ENCODE results near the gene CLIP3.
"Not testable (repeated sequence)": the region's sequence is repeated elsewhere in the genome, so short reads cannot be mapped to it uniquely, and the experiment has no call there.

CLIP3 gene, protein sequence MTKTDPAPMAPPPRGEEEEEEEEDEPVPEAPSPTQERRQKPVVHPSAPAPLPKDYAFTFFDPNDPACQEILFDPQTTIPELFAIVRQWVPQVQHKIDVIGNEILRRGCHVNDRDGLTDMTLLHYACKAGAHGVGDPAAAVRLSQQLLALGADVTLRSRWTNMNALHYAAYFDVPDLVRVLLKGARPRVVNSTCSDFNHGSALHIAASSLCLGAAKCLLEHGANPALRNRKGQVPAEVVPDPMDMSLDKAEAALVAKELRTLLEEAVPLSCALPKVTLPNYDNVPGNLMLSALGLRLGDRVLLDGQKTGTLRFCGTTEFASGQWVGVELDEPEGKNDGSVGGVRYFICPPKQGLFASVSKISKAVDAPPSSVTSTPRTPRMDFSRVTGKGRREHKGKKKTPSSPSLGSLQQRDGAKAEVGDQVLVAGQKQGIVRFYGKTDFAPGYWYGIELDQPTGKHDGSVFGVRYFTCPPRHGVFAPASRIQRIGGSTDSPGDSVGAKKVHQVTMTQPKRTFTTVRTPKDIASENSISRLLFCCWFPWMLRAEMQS

DNA sequence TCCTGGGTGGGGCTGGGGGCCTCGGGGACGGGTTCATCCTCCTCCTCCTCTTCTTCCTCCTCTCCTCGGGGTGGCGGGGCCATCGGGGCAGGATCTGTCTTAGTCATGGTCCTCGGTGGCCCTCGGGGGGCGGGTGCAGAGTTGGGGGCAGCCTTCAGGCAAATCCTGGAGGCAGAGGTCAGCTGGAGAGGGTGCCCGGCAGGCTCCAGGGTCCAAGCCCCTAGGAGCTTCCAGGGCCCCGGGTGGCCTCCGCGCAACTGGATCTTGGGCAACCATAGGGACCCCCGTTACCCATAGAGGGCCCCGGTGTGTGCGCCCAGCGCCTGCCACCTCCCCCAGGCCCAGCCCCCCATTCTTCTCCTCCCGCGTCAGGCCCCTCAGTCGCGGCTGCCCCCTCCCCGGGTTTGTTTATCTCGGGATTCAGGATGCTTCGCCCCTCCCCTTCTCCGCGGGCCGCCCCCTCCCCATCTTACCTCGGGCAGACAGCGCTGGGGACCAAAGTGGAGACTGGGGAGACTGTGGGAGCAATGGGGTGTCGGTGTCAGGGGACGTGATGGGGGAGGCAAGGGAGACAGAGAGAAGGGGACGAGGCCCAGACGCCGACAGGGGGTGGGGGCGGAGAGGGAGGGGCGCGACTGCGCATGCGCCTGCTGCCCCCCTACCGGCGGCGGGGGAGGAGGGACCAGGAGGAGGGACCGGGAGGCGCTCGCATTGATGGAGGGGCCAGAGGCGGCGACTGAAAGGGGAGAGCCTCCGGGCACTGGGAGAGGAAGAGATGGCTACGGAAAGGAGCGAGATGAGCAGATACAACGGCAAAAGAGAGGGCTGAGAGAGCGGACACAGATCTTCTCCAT lies at the start of gene CLIP3:
Gene CLIP3 (minus strand): TSS at position 623 of the 854 bp plus-strand sequence. CDS start 516 bp downstream, at position 107.
- no peak for DNase-seq

DNA sequence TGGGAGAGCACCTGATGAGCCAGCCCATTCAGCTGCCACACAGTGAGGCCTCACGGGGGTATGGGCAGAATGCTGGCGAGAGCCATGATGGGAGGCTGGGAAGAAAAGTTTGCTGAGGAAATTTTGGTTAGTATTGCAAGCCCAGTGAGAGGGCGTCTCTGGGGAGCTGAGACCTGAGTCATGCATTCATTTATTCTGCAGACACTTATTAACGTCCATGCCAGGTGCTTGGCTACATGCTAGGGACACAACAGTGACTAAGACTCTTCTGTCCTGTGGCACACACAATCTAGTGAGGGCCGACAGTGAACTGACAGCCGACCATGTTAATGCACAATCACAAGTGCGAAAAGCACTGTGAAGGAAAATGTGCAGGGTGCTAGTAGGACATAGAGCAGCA lies 49.2 kb upstream of the CLIP3 start:
- DNase-seq = no peak

DNA sequence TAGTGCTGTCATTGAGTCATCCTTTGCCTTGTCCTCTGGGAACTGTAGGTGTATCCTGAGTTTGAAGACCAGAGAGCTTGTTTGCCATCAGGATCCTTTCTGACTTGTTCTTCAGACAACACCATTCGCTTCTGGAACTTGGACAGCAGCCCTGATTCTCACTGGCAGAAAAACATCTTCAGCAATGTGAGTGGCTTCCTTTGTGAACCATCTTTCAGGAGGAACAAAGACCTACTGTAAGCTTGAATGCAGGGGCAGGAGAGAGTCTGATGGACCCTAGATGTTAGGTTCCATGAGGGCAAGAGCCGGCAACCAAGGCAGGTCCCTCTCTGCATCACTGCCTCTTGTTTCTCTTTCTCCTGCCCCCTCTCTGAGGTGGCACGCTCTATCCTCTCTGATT lies 48.7 kb upstream of the CLIP3 start:
- no peak for DNase-seq

DNA sequence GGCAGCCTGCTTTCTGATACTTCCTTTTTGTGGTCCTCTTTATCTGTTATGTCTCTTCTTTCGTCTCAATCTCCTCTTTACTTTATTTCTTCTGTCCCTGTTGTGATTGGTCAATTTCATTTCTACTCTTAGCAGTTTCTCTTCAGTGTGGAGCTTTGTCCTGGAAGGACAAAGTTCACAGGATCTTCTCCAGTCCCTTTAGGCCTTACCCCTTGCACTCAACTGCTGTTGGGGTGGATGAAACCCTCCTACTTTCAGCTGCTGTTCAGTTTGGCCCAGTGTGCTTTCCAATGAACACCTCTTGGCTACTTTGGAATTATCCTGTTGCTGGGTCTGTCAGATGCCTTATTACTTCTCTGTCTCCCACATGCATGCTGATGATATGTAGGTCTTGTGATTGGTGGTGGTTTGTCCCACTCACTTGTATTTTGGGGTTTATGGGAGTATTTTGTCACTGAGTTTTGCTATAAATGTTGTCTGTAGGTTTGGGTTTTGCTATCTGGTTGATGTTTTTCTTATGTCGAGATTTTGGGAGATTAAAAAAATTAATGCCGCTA lies 46.8 kb upstream of the CLIP3 start:
- DNase-seq = no peak

DNA sequence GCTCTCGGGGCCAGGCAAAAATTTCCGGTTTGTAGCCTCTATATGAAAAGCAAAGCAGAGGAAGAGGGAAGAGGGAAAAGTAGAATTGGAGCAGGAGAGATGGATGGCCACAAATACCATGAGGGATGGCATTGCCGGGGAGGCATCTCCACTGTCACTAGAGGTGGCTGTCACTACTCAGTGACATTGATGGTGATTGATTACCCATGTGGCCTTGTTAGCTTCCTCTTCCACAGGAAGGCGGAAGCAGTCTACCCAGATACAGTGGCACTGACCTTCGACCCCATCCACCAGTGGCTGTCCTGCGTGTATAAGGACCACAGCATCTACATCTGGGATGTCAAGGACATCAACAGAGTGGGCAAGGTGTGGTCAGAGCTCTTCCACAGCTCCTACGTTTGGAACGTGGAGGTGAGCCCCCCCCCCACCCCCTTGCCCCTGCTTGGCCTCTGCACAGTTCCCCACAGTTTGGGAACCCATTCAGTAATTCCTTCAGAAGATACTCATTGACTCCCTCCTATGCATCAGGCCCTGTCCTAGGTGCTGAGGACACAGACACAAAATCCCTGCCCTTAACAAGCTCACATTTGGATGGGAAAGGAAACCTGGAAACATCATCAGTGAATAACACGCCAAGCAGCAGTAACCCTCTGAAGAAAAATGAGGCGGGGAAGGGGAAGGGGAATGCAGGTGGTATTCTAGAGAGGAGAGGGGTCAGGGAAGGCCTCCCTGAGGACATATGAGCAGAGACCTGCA lies 40.6 kb upstream of the CLIP3 start:
- DNase-seq = no peak

DNA sequence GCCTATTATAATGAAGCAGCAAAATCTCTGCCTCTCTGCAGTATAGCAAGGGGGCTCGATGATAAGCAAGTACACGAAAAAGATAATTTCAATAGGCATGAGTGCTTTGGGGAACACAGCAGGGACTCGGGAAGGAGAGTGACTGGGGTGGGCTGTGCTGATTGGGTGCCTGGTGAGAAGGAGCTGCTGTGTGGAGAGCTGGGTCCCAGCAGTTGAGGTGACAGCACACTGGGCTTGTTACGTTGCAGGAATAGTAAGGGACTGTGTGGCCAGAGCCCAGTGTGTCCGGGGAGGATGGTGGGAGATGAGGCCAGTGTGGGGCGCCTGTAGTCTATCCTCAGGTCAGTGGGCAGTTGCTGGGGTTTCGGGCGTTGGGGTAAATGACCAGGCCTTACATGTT lies 39.4 kb upstream of the CLIP3 start:
- no peak for DNase-seq

DNA sequence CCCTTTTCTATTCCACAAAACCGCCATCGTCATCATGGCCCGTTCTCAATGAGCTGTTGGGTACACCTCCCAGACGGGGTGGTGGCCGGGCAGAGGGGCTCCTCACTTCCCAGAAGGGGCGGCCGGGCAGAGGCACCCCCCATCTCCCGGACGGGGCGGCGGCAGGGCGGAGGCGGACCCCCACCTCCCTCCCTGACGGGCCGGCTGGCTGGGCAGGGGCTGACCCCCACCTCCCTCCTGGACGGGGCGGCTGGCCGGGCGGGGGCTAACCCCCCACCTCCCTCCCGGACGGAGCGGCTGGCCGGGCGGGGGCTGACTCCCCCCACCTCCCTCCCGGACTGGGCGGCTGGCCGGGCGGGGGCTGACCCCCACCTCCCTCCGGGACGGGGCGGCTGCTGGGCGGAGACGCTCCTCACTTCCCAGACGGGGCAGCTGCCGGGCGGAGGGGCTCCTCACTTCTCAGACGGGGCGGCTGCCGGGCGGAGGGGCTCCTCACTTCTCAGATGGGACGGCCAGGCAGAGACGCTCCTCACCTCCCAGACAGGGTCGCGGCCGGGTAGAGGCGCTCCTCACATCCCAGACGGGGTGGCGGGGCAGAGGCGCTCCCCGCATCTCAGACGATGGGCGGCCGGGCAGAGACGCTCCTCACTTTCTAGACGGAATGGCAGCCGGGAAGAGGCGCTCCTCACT lies 36.3 kb upstream of the CLIP3 start:
- not testable (repeated sequence) for DNase-seq

DNA sequence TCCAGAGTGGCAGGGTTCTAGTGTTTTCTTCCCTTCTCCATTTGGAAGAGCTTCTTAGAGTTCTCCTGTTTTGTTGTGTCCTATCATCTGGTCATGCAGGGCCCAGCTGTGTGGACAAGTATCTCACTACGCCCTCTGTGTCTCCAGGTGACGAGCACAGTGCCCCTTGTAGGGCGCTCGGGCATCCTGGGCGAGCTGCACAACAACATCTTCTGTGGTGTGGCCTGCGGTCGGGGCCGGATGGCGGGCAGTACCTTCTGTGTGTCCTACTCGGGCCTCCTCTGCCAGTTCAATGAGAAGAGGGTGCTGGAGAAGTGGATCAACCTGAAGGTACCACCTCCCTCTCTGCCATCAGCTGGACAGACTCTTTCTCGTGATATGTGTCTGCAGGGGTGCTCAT lies 35.0 kb upstream of the CLIP3 start:
- DNase-seq = no peak

DNA sequence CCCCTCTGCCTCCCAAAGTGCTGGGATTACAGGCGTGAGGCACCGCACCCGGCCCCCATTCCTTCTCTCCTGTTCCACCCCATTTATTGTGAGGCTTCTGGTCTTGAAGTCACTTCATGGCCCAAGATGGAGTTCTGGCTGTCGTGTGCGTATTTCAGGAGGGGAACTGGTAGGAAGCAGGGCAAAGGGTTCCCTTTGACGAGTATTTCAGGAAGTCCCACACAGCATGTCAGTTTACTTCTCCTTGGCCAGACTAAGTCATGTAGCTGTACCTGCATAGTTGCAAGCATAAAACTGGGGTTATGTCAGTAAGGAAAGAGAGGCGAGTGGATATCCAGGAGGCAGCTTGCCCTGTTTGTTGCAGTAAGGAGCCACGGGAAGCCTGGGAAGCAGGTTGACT lies 32.2 kb upstream of the CLIP3 start:
- no peak for DNase-seq

DNA sequence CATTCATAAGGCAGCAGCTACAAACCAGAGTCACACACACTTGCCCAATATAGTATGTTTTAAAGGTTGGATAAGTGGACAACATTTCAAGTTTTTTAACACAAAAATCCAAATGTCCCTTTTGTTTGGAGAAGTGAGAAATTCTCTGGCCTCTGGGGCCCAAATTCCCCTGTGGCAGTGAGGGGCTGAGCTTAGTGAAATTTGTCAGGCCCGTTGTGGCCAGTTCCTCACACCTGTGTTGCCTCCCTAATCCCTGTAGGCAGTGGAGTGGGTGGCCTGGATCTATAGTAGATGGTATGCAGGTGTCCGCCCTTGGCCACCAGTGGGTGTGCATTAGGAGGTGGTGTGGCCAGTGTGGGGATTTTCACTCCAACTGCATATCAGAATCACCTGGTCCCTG lies 28.7 kb upstream of the CLIP3 start:
- DNase-seq = no peak

DNA sequence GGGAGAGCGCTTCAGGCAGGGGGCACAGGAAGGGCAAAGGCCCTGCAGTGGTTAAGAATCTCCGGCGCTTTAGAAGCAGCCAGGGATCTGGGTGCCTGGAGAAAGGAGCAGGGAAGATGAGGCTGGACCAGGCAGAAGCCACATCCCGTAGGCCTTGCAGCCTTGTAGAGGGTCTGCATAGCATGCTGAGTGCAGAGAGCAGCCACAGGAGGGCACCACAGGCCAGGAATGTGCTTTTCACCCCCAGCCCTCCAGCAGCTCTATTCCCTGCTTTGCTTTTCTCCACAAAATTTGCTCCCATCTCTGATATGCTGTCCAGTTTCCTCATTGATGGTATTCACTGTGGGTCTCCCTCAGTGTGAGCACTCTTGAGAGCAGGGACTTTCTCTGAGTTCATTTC lies 27.8 kb upstream of the CLIP3 start:
- no peak for DNase-seq

DNA sequence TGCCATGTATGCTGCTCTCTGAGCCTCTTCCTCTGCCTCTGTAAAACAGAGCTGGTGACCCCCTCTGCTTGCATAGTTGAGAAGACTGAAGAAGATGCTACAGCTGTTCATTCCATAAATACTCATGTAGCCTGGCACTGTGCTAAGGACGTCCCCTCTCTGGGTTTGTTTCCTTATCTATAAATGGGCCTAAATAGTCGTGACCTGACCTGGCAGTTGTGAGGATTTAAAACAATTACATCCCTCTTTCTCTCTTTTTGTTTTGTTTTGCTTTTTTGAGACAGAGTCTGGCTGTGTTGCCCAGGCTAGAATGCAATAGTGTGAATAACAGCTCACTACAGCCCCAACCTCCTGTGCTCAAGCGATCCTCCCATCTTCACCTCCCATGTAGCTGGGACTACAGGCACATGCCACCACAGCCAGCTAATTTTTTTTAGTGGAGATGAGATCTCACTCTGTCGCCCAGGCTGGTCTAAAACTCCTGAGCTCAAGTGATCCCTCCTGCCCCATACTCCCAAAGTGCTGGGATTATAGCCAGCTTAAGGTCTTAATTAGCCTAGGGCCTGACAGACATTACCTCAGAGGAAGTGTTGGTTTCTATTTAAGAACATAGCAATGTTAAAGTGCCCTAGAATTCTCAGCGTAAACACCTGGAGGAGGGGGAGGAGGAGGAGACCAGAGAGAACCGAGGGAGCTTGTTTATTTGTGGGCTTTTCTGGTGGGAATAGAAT lies 26.7 kb upstream of the CLIP3 start:
- DNase-seq = no peak

DNA sequence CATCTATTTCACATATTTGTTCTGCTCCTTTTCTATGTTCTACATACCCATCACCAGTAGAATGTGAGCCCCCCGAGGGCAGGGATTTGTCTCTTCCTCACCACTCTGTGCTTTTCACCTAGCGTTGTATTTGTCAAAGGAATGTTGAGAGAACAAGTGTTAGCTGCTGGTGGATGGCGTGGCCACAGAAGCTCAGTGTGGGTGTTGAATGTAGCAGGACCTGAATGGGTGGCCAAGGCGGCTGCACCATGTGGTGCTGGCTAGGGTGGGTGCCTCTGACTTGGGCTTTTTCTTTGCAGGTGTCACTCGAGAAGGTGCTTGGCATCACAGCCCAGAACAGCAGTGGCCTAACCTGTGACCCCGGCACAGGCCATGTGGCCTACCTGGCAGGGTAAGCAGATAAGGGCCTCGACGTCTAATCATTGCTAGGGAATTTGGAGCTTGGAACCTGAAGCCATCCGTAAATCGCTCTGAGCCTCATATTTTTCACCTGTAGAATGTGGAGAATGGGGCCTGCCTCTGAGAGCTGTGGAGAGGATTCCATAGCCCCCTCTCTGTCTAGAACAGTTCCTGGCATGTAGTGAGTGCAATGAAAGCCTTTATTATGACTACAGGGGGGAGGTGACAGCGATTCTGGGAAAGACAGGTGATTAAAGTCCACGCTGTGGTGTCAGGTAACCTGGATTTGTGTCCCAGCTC lies 26.0 kb upstream of the CLIP3 start:
- DNase-seq = no peak

DNA sequence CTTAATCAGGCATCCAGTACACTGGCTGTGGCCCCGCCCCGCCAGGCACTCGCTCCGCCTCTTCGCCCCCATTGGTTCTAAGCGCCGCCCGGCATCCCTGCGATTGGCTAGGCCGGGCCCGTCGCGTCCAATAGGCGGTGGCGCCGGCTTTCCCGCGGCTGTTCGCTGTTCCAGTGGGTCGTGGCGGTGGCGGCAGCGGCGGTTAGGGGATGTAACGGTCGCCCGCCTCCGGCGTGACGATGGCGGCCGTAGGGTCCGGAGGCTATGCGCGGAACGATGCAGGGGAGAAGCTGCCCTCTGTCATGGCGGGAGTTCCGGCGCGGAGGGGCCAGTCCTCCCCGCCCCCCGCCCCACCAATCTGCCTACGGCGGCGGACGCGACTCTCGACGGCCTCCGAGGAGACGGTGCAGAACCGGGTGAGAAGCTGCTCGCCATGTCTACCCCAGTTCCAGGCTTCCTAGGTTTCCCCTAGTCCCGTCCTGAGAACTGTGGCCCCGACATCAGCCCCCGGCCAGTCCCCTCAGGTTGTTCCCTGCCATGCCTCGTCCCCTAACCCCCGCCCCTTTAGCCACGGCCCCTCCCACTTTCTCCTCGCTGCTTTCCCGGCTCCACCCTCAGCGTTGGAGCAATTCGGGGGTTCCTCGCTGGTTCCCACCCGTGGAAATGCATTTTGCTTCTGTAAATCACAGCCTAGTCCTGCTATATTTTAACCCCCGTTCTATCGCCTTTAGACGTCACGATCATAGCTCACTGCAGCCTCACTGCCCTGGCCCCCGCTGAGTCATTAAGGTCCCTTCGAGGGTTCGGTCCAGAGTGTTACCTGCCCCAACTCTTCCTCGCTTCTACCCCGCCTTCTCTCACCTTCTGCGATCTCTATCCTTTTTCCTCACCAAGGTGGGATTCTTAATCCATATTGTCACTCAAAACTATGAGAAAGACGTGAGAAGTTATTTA lies 22.3 kb upstream of the CLIP3 start, which contains the start of gene WDR62:
Gene WDR62 (plus strand): TSS at position 165 of the 954 bp plus-strand sequence. CDS start 75 bp downstream, at position 240.
- DNase-seq = peak; percentile 98

DNA sequence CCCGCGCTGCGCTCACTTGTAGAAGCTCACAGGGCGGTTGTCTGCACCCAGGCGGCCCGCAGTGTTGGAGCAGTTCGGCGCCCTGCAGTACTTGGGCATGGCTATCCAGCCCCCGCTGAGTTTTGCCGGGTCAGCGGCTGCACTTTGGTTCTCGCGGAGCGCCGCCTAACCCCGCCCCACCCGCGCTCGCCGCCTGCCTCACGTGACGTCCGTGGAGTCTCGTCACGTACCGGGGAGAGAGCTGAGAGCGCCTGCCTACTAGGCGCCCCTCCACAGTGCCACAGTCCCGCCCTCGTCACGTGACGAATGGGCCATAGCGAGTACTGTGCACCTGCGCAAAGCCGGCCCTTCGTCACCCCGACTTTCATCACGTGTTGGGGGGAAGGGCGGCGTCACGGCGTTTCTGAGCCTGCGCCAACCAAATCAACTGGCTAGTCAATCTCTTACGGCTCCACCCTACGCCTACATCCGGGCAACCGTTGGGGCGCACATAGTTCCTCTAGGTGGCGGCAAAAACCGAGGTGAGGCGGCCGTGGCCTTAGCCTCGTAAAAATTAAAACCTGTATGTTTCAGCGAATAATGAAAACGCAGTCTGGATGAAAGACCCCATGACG lies 21.6 kb upstream of the CLIP3 start, which contains the start of gene THAP8:
Gene THAP8 (minus strand): TSS at position 167 of the 614 bp plus-strand sequence. CDS start 68 bp downstream, at position 99.
- DNase-seq = peak; percentile 98 to 99

DNA sequence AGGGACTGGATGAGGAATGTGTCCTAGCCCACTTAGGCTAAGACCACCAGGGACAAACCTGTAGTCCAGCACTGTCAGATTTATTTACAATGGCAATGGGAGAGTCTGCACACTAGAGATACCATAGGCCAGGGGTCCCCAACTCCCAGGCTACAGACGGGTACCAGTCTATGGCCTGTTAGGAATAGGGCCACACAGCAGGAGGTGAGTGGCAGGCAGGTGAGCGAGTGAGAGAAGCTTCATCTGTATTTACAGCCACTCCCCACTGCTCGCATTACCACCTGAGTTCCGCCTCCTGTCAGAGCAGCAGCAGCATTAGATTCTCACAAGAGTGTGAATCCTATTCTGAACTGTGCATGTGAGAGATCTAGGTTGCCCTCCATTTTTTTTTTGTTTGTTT lies 19.0 kb upstream of the CLIP3 start:
- no peak for DNase-seq

DNA sequence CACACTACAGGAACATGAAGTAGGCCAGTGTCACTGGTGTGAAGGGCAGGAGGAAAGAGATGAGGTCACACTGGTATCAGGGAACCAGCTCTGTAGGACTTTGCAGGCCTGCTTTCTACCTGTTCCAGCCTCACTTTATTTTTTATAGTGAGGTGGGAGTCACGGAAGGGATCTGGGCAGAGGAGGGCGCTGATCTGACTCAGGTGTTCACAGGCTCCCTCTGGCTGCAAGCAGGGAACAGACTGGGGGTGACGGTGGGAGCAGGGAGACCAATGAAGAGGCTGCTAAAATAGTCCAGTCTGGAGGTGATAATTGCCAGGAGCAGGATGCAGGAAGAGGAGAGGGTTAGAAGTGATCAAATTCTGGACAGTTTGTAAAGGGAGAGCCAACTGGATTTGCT lies 18.6 kb upstream of the CLIP3 start:
- no peak for DNase-seq

DNA sequence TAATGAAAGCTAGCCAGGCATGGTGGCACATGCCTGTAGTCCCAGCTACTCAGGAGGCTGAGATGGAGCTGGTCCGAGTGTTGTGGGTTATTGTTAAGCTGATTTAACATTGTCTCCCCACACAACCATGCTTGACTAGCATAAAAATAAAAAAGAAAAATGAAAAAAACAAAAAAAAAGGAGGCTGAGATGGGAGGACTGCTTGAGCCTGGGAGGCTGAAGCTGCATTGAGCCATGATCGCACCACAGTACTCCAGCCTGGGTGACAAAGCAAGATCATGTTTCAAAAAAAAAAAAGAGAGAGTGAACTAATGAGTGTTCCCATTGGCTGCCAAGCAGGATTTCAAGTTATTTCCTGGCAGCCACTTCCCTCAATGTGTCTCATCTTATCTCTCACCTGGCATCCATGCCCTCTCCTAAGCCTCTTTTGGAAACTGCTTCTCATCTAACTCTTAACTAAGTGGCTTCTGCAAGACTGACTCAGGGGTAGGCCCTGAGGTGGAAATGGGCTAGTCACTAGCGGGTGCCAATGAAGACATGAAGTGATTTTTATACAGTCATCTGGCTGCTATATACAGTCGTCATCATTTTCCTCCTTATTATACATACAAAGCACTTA lies 16.5 kb upstream of the CLIP3 start:
- no peak for DNase-seq
